ENCODE measurements around the gene ERBB2.

Gene ERBB2

GRCh38 chr17:39729280-39729851, 29.5 kb downstream of the ERBB2 start:
- DNase-seq: no peak

GRCh38 chr17:39730095-39730921, 30.4 kb downstream of the ERBB2 start, which contains the start of gene MIEN1:
MIEN1 (minus strand) TSS chr17:39730532; CDS start chr17:39730495, 37 bp downstream.
- peak; percentile 88 for DNase-seq

GRCh38 chr17:39732586-39732985, 32.7 kb downstream of the ERBB2 start:
- no peak for DNase-seq

- DNase-seq: no peak
These were observed 36.0 kb downstream of the ERBB2 start for GRCh38 chr17:39735882-39736281.

GRCh38 chr17:39736319-39737165, 36.7 kb downstream of the ERBB2 start:
- no peak for DNase-seq

- no peak for DNase-seq
These were observed 37.4 kb downstream of the ERBB2 start for GRCh38 chr17:39737206-39737759.

- DNase-seq: no peak
These were observed 38.1 kb downstream of the ERBB2 start, which contains the start of gene GRB7 for GRCh38 chr17:39737760-39738567. GRB7 (plus strand) TSS chr17:39737938; CDS start chr17:39742302, 4,364 bp downstream.

GRCh38 chr17:39738568-39738901, 38.7 kb downstream of the ERBB2 start:
- peak; percentile 26 for DNase-seq

- no peak for DNase-seq
These were observed 39.4 kb downstream of the ERBB2 start for GRCh38 chr17:39738983-39739884.

GRCh38 chr17:39739885-39740356, 40.1 kb downstream of the ERBB2 start:
- DNase-seq: no peak

GRCh38 chr17:39740357-39741111, 40.7 kb downstream of the ERBB2 start:
- DNase-seq: no peak

GRCh38 chr17:39742126-39742855, 42.4 kb downstream of the ERBB2 start:
- no peak for DNase-seq

- DNase-seq: no peak
These were observed 43.1 kb downstream of the ERBB2 start for GRCh38 chr17:39742856-39743436.

GRCh38 chr17:39744075-39744835, 44.4 kb downstream of the ERBB2 start:
- DNase-seq: no peak

GRCh38 chr17:39744836-39745215, 45.0 kb downstream of the ERBB2 start:
- DNase-seq: no peak

GRCh38 chr17:39745335-39746144, 45.7 kb downstream of the ERBB2 start:
- no peak for DNase-seq

GRCh38 chr17:39746145-39746461, 46.2 kb downstream of the ERBB2 start:
- no peak for DNase-seq

- no peak for DNase-seq
These were observed 47.9 kb downstream of the ERBB2 start for GRCh38 chr17:39747745-39748144.

All from stimulated activated naive CD4-positive, alpha-beta T cell treated with Interleukin-2 at 50 U/mL for 16 hours (primary cell).